Subcutaneous adipose tissue (tissue), 4 donors: ENCODE measurements around the gene CLDN9. TPM values are rescaled to one million over a fixed set of nuclear protein-coding genes. Genes with fewer than 3 reads are reported as not detected.

ENCODE experiments used
- CTCF ChIP-seq: fragments of 450-650 bp; IDR thresholded peaks from one replicate; pipeline ENCODE4 v1.5.1; 2016; ENCODE audit warnings: low read depth, mild to moderate bottlenecking, control low read depth, antibody characterized with exemption, moderate library complexity
- total RNA-seq, 4 donors: library from RNA; depleted of rRNA; stranded (reverse); fragments of >200 nt; gene quantifications; one replicate each; pipeline ENCODE4 v1.1.0, GENCODE V29; 2016

Gene CLDN9
- total RNA-seq, 4 donors from 2014 or later, result 1.3 TPM; not detected in 3

DNA sequence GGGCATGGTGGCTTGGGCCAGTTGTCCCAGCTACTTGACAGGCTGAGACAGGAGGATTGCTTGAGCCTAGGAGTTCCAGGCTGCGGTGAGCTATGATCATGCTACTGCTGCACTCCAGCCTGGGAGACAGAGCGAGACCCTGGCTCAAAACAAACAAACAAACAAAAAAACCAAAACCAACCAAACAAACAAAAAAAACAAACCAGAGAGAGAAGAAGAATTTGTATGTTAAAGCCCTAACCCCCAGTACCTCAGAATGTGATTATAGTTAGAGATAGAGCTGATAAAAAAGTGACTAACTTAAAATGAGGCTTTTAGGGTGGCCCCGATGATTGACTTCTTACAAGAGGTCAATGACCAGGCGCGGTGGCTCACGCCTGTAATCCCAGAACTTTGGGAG is 32.0 kb downstream of the CLDN9 start:
- TF ChIP-seq CTCF, result no peak

- no peak for TF ChIP-seq CTCF
These were observed 33.3 kb downstream of the CLDN9 start, which contains the start of gene MMP25 for GRCh38 chr16:3045758-3046640. Gene MMP25 (plus strand): TSS chr16:3046561. CDS start chr16:3046918, 357 bp downstream.

DNA sequence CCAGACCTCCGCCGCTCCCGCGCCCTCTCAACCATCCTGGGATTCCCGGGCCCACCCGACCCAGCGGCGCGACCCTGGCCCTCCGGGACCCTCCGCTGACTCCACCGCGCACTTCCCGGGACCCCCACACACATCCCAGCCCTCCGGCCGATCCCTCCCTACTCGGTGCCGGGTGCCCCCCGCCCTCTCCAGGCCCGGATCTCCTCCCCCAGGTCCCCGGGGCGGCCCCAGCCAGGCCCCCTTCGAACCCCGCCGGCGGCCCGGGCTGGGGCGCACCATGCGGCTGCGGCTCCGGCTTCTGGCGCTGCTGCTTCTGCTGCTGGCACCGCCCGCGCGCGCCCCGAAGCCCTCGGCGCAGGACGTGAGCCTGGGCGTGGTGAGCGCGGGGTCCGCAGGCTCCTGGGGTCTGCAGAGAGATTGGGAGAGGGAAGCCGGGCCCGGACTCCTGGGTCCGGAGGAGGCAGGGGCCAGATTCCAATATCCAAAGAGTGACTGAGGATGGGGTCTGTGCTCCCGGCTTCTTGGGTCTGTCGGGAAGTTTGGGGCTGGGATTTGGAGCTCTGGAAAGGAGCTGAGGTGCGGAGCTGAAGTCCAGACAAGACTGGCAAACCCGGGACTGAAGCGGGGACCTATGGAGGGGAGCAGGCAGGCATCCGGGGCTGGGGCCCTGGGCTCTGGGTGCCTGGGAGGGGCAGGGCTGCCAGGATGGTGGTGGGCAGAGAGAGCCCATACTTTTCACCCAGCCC is 34.1 kb downstream of the CLDN9 start:
- no peak for TF ChIP-seq CTCF

GRCh38 chr16:3047387-3047720 is 34.6 kb downstream of the CLDN9 start:
- TF ChIP-seq CTCF, result no peak

DNA sequence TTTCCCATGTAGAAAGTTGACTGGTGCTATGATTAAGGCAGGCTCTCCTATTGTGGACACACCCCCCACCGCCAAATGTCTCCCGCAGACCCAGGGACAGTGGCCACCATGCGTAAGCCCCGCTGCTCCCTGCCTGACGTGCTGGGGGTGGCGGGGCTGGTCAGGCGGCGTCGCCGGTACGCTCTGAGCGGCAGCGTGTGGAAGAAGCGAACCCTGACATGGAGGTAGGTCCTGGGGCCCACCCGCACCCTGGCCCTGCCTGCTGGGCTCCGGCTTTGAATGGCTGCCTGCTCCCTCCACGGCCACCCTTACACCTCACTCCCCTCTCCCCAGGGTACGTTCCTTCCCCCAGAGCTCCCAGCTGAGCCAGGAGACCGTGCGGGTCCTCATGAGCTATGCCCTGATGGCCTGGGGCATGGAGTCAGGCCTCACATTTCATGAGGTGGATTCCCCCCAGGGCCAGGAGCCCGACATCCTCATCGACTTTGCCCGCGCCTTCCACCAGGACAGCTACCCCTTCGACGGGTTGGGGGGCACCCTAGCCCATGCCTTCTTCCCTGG is 37.3 kb downstream of the CLDN9 start:
- no peak for TF ChIP-seq CTCF

DNA sequence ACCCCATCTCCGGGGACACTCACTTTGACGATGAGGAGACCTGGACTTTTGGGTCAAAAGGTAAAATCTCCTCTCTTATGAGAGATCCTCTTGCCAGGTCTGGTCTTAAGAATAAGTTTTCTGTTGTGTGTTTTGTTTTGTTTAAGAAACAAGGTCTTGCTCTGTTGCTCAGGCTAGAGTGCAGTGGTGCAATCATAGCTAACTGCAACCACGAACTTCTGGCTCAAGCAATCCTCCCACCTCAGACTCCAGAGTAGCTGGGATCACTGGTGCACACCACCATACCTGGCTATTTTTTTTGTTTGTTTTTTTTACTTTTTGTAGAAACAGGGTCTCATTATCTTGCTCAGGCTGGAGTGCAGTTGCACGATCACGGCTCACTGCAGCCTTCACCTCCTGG is 37.8 kb downstream of the CLDN9 start:
- TF ChIP-seq CTCF, result no peak

- no peak for TF ChIP-seq CTCF
These were observed 38.3 kb downstream of the CLDN9 start for GRCh38 chr16:3051009-3051408.
